SK-N-SH treated with all-trans-retinoic acid at 6 μM for 48 hours (cell line): ENCODE measurements around the gene SRXN1.

Experiments
- ARNTL ChIP-seq: fragments of 450-650 bp; formaldehyde crosslinking; IDR thresholded peaks from 2 replicates; pipeline ENCODE4 v1.5.0; 2020; ENCODE audit warnings: low read depth, mild to moderate bottlenecking, moderate library complexity, borderline replicate concordance
- BACH2 ChIP-seq: fragments of 250-450 bp; sonication (Bioruptor Pico); IDR thresholded peaks from 2 replicates; pipeline ENCODE4 v1.9.0; 2021; ENCODE audit warnings: mild to moderate bottlenecking, borderline replicate concordance
- CSRNP3 ChIP-seq: fragments of 250-450 bp; sonication (Bioruptor Pico); IDR thresholded peaks from 2 replicates; pipeline ENCODE4 v1.5.1; 2021; ENCODE audit warnings: mild to moderate bottlenecking, moderate library complexity
- ESRRG ChIP-seq: fragments of 250-450 bp; sonication (Bioruptor Pico); IDR thresholded peaks from 2 replicates; pipeline ENCODE4 v1.6.1; 2021; ENCODE audit warnings: mild to moderate bottlenecking
- ISL1 ChIP-seq: fragments of 250-450 bp; sonication (Bioruptor Pico); IDR thresholded peaks from 2 replicates; pipeline ENCODE4 v2.1.2; 2022; ENCODE audit warnings: mild to moderate bottlenecking, moderate library complexity
- PATZ1 ChIP-seq: fragments of 250-450 bp; sonication (Bioruptor Pico); IDR thresholded peaks from 2 replicates; pipeline ENCODE4 v1.8.0; 2020; ENCODE audit warnings: mild to moderate bottlenecking, moderate library complexity, borderline replicate concordance
- RARB ChIP-seq: fragments of 250-450 bp; sonication (Bioruptor Pico); IDR thresholded peaks from 2 replicates; pipeline ENCODE4 v1.8.0; 2021; ENCODE audit warnings: mild to moderate bottlenecking, moderate library complexity
- TCF4 ChIP-seq: fragments of 250-450 bp; sonication (Bioruptor Pico); IDR thresholded peaks from 2 replicates; pipeline ENCODE4 v1.8.0; 2021; ENCODE audit warnings: mild to moderate bottlenecking, moderate library complexity, borderline replicate concordance
- TOX ChIP-seq: fragments of 250-450 bp; sonication (Bioruptor Pico); IDR thresholded peaks from 2 replicates; pipeline ENCODE4 v1.8.0; 2021; ENCODE audit warnings: mild to moderate bottlenecking, moderate library complexity, borderline replicate concordance
- ZC3H10 ChIP-seq: fragments of 250-450 bp; sonication (Bioruptor Pico); IDR thresholded peaks from 2 replicates; pipeline ENCODE4 v1.5.1; 2021; ENCODE audit warnings: mild to moderate bottlenecking, moderate library complexity
- ZFP30 ChIP-seq: fragments of 450-650 bp; formaldehyde crosslinking; IDR thresholded peaks from 2 replicates; pipeline ENCODE4 v1.5.0; 2022; ENCODE audit warnings: mild to moderate bottlenecking, moderate library complexity
- ZNF70 ChIP-seq: fragments of 450-650 bp; formaldehyde crosslinking; IDR thresholded peaks from 2 replicates; pipeline ENCODE4 v1.5.0; 2020; ENCODE audit warnings: mild to moderate bottlenecking, moderate library complexity
- TF ChIP-seq, protein P1 (sequence below): fragments of 250-450 bp; sonication (Bioruptor Pico); IDR thresholded peaks from 2 replicates; pipeline ENCODE4 v1.5.1; 2020; ENCODE audit warnings: low read depth, mild to moderate bottlenecking, moderate library complexity

DNA sequence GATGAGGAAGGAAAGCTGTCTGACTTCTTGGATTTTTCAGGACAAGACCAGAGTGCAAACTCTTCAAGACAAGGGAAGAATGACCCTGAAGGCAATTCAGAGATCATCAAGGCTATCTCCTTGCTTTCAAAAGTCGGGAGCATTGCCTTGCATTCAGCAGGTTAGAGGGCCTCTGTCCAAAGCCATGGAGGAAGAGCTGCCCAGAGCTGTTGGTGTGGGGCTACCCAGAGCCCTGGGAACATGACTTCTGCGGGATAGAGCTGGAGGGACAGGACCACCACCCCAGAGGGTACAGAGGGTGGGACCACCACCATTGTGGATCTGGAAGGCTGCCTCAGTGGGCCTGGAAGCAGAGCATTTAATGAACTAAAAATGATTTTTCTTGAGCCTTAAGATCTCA is 5.2 kb upstream of the SRXN1 start:
- TF ChIP-seq ISL1 (CRISPR knock-in tag) (no peak), RARB (no peak), ARNTL (CRISPR knock-in tag) (no peak), ZFP30 (CRISPR knock-in tag) (no peak), ZC3H10 (no peak), ESRRG (CRISPR knock-in tag) (no peak), ZNF70 (CRISPR knock-in tag) (no peak), PATZ1 (no peak), TCF4 (no peak), BACH2 (CRISPR knock-in tag) (no peak), CSRNP3 (no peak), TOX (CRISPR knock-in tag) (no peak)
- TF ChIP-seq, protein P1, sequence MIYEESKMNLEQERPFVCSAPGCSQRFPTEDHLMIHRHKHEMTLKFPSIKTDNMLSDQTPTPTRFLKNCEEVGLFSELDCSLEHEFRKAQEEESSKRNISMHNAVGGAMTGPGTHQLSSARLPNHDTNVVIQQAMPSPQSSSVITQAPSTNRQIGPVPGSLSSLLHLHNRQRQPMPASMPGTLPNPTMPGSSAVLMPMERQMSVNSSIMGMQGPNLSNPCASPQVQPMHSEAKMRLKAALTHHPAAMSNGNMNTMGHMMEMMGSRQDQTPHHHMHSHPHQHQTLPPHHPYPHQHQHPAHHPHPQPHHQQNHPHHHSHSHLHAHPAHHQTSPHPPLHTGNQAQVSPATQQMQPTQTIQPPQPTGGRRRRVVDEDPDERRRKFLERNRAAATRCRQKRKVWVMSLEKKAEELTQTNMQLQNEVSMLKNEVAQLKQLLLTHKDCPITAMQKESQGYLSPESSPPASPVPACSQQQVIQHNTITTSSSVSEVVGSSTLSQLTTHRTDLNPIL (CRISPR knock-in tag), result no peak
